Measurements from ENCODE around the gene EFNB2.

DNA sequence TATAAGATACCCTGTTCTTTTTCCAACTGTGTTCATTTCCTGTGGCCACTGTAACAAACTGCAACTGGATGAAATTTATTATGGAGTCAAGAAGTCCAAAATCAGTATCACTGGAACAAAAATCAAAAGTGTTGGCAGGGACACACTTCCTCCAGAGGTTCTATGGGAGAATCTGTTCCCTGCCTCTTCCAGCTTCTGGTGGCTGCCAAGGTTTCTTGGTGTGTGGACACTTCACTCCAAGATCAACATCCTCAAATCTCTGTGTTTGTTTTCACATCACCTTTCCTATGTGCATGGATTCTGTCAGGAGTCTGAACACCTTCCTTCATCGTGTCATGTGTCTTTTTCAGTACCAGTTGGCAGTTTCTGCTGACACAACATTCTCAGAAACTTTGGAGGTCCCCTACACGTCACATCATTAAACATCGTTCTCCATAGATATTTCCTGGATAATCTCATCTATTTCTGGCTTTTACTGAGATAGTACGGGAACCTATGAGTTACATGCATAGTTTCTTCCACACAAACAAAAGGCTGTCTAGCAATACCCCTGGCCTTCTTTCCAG lies 15.2 kb upstream of the EFNB2 start:
- TF ChIP-seq EZH2 (optimal IDR thresholded peaks at IDR 0.05; ENCODE audit: low read depth, low read length) (no peak), EZH2phosphoT487 (IDR thresholded peaks at IDR 0.05; ENCODE audit: low read length) (no peak)

Measured in MM.1S (cell line).